Measurements from ENCODE around the gene SHISA7. TPM values are rescaled to one million over a fixed set of nuclear protein-coding genes. Genes with fewer than 3 reads are reported as not detected.
"Not testable (repeated sequence)": the region's sequence is repeated elsewhere in the genome, so short reads cannot be mapped to it uniquely, and the experiment has no call there.

Gene SHISA7
- total RNA-seq, 1 donor from 2014 or later: not detected

DNA sequence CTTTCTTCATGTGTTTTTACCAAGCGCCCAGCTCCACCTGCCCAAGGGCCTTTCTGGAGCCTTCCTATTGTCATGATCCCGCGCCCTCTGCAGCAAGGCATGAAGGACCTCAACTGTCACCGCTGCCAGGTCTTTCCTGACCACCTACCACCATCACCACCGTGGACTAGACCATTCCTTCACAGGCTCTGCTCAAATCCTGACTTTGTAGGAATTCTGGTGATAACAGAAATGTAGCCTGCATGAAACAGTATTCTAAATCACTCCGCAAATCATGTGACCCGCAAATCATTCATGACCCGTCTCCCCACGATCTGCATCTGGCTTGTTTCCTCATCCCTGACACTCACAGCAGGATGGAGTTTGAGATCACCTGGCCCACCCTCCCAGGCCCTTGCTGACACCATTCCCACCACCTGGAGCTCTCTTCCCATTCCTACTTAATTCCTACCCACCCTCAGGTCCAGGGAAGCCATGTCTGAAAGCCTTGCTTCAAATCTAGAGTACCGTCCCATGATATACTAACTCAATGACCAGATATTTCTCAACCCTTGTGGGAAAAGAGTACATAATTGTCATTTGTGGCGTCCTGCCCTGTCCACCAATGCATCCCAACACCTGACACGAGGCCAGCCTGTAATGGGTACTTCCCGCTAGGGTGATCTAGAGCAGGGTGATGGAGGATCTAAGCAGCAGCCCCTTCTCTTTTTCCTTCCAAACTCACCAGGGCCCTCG lies 36.8 kb downstream of the SHISA7 start:
- DNase-seq (ENCODE audit: missing footprints): no peak
- ATAC-seq: no peak
- intact Hi-C loops (cut with DNase I): no loop called here

DNA sequence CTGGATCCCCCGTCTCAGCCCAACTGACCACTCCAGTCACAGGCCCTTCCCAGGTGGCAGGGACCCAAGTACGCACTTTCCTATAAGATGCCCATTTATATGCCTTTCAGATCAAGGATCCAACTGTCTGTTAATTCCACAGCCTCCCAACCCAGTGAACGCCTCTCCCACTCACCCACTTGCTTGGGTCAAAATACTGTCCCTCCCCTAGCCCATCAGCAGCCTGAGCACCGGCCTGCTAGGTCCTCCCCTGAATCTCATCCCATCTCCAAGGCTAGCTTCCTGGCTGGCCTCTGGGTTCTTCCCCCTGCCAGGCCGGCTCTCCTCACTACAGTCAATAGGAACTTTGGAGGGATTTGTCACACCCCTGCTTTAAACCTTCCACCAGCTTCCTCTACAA lies 37.5 kb downstream of the SHISA7 start:
- intact Hi-C loops (cut with DNase I): no loop called here
- ATAC-seq (no peak), DNase-seq (ENCODE audit: missing footprints) (no peak)

DNA sequence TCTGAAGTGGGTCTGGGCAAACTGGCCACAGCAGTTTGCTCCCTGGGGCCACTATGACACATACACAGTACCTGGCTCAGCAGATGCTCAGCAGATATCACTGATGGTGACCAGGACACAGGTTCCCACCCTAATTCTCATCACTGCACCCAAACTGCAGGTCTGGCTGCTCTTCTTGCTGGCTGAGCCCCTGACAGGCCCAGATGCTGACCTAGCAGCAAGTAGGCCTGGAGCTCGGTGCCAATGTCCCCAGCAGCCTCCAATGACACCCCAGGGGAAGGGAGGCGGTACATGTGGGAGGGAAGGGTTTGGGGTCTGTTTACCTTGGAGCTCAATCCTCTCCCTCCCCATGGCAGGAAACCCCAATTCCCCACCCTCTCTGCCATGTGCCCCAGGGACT lies 40.6 kb downstream of the SHISA7 start:
- intact Hi-C loops (cut with DNase I): no loop called here
- ATAC-seq: no peak
- DNase-seq (ENCODE audit: missing footprints): no peak

DNA sequence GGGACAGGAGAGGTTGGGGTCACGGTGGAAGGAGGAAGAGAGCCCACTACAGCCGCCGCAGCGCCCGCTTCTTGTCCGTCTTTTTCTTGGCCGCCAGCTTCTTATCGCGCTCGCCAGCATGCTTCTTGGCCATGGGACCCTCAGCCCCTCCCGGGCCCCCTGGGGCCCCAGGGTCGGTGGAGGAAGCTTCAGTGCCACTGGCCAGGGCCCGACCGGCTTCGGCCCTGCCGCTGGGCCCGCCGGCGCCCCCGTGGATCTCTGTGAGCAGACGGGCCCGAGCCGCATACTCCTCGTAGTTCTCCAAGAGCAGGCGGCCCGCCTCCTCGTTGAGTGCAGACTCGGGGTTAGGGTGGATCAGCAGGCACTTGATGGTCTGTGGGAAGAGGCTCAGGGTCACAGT lies 41.7 kb downstream of the SHISA7 start:
- not testable (repeated sequence) for DNase-seq (ENCODE audit: missing footprints)

DNA sequence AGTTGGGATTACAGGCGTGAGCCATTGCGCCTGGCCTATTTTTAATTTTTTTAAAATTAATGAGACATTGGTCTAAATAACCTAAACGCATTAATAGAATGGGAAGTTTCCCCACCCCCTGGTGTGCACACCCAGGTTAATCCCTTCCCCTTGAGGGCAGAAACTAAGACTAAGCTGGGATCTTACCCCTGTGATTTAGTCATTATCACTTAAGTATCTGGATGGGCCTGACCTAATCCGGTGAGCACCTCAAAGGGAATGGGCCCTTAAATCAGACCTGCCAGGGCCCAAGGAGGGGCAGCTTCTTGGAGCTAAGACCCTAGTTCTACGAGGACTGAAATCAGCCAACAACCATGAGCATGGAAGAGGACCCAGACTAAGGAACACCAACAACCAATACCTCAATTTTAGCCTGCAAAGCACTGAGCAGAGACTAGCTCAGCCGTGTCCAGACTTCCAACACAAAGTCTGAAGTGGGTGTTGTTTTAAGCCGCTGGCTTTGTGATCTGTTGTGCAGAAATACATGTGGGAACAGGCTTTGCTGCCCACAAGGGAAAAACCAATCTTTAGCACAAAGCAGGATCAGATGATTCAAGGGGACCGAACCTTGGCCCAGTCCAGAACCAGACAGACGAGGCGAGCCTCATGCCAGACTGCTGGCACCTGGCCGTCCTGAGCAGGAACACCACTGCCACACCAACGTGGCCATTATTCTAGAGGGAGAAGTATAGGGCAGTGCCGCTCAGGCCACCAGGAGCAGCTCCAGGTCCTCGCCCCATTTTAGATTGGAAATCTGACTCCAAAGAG lies 42.6 kb downstream of the SHISA7 start:
- DNase-seq (ENCODE audit: missing footprints): no peak
- intact Hi-C loops (cut with DNase I): no loop called here
- ATAC-seq: no peak

More for the DNA sequence above, 41.7 kb downstream of the SHISA7 start:
- ATAC-seq; intact Hi-C loops (cut with DNase I): not testable (repeated sequence)

DNA sequence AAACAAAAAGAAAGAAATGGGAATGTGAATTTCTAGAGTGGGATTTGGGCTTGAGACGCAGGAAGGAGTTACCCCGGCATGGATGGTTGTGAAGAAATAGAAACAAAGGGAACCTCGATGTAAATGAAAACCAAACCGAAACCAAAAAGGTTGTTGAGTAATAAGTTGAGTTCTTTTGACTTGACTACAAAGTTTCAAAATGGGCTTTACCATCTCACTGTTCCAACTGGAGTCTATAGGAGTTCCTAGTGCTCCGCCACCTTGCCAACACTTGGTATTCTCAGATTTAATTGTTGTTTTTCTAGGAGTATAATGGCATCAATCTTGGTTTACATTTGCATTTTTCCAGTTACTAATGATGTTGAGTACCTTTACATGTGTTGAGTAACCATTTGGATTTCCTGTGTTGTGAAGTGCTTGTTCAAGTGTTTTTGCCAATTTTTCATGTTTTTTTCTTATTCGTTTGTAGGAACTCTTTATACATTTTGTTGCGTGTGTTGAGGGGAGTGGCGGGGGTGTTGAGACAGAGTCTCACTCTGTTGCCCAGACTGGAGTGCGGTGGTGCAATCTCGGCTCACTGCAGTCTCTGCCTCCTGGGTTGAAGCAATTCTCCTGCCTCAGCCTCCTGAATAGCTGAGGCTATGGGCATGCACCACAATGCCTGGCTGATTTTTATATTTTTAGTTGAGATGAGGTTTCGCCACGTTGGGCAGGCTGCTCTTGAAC lies 44.7 kb downstream of the SHISA7 start:
- intact Hi-C loops (cut with DNase I): no loop called here
- DNase-seq (ENCODE audit: missing footprints): no peak
- ATAC-seq: no peak

DNA sequence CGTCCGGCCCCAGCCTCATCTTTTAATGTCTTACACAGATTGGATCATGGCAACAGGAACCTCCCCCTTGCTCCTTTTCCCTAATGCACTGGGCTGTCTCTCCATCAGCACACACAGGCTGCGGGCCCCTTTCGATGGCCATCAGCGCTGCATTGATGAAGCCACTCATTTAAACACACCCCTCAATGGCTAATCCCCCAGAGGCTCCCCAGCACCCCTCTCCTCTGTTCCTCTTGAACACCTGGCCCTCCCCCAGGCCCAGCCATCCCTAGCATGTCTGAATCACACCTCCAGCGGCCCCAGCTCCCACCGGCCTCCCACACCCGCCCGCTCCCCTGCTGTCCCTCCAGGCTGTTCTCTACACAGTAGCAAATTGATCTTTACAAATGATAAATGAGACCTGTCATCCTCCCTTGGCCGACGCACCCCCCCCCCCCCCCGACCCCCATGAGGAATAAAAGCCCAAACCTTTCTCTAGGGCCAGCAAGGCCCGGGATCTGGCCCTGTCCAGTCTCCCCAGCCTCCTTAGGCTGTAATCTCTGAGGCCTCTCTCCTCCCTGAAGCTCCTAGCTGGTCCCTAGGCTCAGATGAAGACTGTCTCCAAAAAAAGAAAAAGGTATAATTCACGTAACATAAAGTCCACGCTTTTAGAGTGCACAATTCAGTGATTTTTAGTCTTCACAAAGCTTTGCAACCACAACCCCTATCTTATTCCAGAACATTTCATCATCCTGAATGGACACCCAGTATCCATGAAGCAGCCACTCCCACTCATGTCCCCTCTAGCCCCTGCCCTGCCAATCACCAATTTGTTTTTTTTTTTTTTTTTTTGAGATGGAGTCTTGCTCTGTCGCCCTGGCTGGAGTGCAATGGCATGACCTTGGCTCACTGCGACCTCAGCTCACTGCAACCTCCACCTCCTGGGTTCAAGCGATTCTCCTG lies 50.0 kb downstream of the SHISA7 start:
- intact Hi-C loops (cut with DNase I): no loop called here
- DNase-seq (ENCODE audit: missing footprints): no peak

DNA sequence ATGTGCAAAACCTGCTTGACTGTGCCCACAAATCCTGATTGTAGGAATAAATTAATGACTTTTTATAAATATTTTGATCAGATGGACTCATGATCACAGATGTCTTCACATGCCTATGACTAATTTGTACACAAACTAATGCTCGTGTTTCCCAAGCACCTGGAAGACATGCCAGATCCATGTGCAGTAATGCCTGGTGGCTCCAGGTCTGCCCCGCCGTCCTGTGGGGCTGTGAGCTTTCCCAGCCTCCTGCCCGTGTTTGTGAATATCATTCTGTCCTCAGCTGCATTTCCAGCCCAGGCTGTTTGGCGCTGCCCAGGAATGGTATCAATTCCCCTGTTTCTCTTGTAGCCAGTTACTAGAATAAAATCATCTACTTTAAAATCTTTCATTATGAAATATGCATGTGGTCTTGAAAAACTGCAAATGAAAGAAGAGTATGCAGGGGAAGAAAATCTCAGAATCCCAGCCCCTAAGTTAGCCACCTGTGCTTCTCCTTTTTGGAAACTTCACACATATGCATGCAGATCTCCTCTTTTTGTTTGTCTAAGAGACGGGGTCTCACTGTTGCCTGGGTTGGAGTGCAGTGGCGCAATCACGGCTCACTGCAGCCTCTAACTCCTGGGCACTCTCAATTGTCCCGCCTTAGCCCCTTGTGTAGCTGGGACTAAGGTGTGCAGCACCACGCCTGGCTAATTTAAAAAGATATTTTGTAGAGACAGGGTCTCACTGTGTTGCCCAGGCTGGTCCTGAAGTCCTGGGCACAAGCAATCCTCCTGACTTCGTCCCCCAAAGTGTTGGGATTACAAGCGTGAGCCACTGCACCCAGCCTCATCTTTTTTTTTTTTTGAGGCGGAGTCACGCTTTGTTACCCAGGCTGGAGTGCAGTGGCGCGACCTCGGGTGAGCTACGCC lies 51.1 kb downstream of the SHISA7 start:
- intact Hi-C loops (cut with DNase I): no loop called here
- DNase-seq (ENCODE audit: missing footprints) (no peak), ATAC-seq (no peak)

More for the DNA sequence above, 50.0 kb downstream of the SHISA7 start:
- no peak for ATAC-seq

DNA sequence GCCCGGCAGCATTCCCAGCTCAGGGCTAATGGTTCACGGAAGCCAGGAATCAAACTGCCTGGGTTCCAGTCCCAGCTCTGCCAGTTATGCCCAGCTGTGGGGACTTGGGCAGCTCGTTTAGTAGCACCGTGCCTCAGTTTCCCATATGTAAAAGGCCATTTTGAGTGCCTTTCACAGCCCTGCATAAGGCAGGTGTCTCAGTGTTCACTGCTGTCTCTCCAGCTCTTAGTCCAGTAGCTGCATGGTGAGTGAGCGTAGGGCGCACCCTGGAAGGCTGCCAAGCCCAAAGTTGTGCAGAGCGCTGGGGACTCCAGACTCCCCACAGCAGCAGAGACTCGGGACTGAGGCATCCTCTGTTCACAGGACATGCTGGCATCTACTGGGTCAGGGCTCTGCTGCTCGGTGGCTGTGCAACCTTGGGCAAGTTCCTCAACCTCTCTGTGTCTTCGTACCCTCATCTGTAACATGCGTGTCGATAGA lies 51.9 kb downstream of the SHISA7 start:
- ATAC-seq (no peak), DNase-seq (ENCODE audit: missing footprints) (no peak)
- intact Hi-C loops (cut with DNase I): no loop called here

DNA sequence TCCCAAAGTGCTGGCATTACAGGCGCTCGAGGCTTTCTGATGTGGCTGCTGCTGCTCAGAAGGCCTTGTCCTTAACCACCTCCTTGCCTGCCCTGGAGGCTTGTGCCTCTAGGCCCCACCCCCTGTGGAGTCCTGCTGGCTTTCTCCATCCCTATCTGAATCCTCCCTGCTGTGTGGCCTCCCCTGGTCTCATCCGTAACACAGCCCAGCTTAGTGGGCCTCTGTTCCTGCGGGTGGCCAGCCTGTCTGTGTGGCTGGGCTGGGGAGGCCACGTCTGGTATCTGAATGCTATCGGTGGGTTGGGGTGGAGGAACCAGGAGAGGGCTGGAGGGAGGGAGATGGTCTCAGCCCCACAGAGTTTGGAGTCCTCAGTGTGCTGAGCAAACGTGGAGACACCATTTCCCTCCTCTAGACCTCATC lies 52.6 kb downstream of the SHISA7 start:
- intact Hi-C loops (cut with DNase I): no loop called here
- ATAC-seq (no peak), DNase-seq (ENCODE audit: missing footprints) (no peak)

DNA sequence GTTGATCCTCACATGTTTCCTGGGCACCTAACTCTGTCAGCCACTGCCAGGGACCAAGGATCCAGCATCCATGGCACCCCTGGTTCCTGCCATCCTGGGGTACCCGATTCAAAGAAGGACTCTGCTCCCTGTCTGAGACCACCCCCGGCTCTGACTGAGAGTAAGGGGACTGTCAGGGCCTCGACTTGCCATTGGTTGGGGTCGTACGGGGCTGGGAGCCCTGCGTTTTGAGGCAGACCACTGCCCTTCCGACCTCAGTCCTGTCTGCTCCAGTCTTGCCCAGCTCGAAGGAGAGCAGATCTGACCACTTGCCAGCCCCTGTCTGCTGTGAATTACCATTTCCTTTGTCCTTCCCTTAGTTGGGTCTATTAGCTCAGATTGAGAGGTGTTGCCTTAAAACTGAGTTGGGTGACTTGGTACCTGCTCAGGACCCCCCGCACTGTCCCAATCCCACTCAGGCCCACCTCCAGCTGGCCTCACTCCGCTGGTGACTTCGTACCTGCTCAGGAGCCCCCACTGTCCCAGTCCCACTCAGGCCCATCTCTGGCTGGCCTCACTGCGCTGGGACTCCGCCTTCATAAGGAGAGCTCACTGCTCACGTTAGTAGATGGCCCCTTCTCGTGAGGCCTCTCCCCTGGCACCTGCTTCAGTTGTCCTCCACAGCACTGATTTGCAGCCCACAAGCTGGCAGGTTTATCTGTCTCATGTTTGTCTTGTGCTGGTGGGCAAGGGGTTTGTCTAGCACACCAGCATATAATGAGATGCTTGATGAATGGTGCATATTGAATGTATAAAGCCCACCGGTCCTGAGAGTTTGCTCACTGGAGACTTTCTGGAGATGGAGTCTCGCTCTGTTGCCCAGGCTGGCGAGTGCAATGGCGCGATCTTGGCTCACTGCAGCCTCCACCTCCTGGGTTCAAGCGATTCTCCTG lies 53.4 kb downstream of the SHISA7 start:
- ATAC-seq: no peak
- no peak for DNase-seq (ENCODE audit: missing footprints)
- intact Hi-C loops (cut with DNase I): loop anchor here (10.0 kb wide), 1 partner anchor 215 kb away; the partner anchor contains the start of genes ZNF524 and ZNF865

DNA sequence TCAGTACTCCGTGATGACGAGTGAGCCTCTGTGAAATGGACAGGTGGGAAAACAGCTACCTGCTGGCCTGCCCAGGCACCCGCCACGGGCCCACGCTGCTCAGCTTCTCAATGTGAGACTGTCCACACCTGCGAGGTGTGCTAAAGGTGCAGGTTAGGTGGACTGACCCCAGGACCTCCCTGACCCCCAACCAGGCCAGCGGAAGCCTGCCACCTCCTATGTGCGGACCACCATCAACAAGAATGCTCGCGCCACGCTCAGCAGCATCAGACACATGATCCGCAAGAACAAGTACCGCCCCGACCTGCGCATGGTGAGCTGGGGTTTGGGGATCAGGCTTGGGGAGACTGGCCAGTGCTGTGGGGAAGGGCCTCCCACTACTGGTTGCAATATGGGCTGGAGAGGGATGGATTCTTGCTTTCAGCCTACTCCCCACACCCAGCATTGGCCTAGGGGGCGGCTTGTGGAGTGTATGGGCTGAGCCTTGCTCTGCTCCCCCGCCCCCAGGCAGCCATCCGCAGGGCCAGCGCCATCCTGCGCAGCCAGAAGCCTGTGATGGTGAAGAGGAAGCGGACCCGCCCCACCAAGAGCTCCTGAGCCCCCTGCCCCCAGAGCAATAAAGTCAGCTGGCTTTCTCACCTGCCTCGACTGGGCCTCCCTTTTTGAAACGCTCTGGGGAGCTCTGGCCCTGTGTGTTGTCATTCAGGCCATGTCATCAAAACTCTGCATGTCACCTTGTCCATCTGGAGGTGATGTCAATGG lies 55.2 kb downstream of the SHISA7 start:
- no peak for ATAC-seq
- intact Hi-C loops (cut with DNase I): loop anchor here (10.0 kb wide), 1 partner anchor 217 kb away; the partner anchor contains the start of genes ZNF524 and ZNF865
- no peak for DNase-seq (ENCODE audit: missing footprints)

DNA sequence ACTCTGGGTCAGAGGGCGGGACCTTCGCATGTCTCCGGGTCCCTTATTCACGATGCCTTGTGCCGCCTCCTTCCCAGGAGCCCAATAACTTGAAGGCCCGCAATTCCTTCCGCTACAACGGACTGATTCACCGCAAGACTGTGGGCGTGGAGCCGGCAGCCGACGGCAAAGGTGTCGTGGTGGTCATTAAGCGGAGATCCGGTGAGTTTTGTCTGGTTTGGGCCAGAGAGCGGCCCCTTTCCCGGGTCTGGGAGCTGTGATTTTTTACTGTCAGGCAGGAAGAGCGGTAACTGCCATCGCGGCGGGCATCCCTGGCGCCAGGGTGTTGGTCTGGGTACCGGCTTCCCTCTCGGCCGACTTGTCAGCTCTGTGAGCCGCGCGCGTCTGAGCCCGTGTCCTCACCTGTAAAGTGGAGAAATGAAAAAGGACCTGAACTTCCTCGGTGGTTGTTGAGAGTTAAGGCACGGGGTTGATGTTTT lies 56.6 kb downstream of the SHISA7 start:
- DNase-seq (ENCODE audit: missing footprints): no peak
- intact Hi-C loops (cut with DNase I): loop anchor here (10.0 kb wide), 1 partner anchor 218 kb away; the partner anchor contains the start of genes ZNF524 and ZNF865
- no peak for ATAC-seq

DNA sequence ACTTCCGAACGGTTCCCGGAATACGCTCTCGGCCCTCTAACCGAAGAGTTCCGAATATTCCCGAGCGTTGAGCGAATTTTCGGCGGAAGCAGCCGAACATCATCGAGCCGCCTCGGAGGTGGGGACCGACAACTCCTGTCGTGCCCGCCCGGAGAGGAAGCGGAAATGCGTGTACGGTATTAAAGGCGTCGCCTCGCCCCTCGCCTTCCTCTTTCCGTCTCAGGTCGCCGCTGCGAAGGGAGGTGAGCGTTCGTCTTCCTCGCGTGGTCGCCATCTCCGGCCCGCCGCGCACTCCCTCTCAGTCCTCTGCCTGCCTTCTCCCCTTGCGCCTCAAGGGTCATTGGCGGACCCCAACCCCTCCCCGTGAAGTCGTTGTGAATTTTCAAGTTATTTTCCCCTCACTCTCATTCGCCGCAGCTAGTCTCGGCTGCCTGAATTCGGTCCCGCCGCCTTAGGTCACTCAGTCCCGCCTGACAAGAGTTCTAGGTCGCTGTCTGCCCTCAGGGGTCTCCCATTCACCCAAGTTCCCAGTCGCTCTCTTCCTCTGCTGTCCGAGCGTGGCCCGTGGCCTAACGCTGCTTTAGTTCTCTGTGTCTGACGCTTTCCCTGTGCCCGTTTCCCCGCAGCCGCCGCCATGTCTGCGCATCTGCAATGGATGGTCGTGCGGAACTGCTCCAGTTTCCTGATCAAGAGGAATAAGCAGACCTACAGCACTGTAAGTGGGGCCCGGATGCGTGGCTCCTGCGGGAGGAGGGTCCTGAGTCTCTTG lies 57.2 kb downstream of the SHISA7 start, which contains the start of gene RPL28:
Gene RPL28, plus strand, starts transcription at position 209 of the 769 bp plus-strand sequence. Its CDS starts 426 bp downstream, at position 635.
- intact Hi-C loops (cut with DNase I): loop anchor here (1.0 to 10.0 kb wide), 4 partner anchors 47 to 219 kb away; partner anchors contain the start of genes ISOC2, KMT5C, ZNF524 and ZNF865
- DNase-seq (ENCODE audit: missing footprints) (peak; percentile 98), ATAC-seq (peak; percentile 92)
